HEK293 (cell line): Measurements from ENCODE around the gene NUMB.
"Not testable (repeated sequence)": the region's sequence is repeated elsewhere in the genome, so short reads cannot be mapped to it uniquely, and the experiment has no call there.

Experiments used
- CTCF ChIA-PET: fragments of 350-600 bp; formaldehyde crosslinking; extraction: SDS; loops from one replicate; lab custom pipeline; 2021; ENCODE audit warnings: antibody characterized with exemption; lab: Yijun Ruan, JAX
- POLR2A ChIA-PET: fragments of 300-600 bp; formaldehyde crosslinking; extraction: SDS; loops from one replicate; lab custom pipeline; 2020; ENCODE audit warnings: antibody characterized with exemption, inconsistent platforms; lab: Yijun Ruan, JAX
- H3K27ac ChIP-seq: fragments of 200-500 bp; sonication (Bioruptor generic); 2 replicates; pipeline ENCODE4 v1.5.1; 2014; ENCODE audit warnings: low read depth, low read length, control low read depth, inconsistent platforms; ENCODE audit errors: extremely low read depth
- H3K36me3 ChIP-seq, 2 experiments: fragments of 200-500 bp in 1 of 2; sonication (Bioruptor generic) in 1 of 2; 1 replicate in 1 of 2; 2 replicates in 1 of 2; pipeline ENCODE4 v1.5.1; 2014 to 2017; ENCODE audit warnings: inconsistent platforms in 2 of 2, low read length in 2 of 2; ENCODE audit not compliant: control insufficient read depth in 2 of 2, insufficient read depth in 1 of 2
- H3K4me1 ChIP-seq: fragments of 200-500 bp; sonication (Bioruptor generic); 2 replicates; pipeline ENCODE4 v1.5.1; 2014; ENCODE audit warnings: mild to moderate bottlenecking, low read length, inconsistent platforms; ENCODE audit not compliant: control insufficient read depth, insufficient read depth
- H3K4me3 ChIP-seq: 2 replicates; pipeline ENCODE4 v1.5.1; 2011; ENCODE audit warnings: low read depth, mild to moderate bottlenecking, control low read depth, low read length, moderate library complexity
- H3K9me3 ChIP-seq: fragments of 200-500 bp; sonication (Bioruptor generic); 2 replicates; pipeline ENCODE4 v1.5.1; 2014; ENCODE audit warnings: low read depth, low read length, inconsistent platforms; ENCODE audit not compliant: control insufficient read depth, insufficient read depth
- HOXA7 ChIP-seq: sonication (generic); formaldehyde crosslinking; IDR thresholded peaks from 2 replicates; pipeline ENCODE4 v1.8.1; 2022; ENCODE audit warnings: missing genetic modification reagents, borderline replicate concordance
- ZBTB17 ChIP-seq: fragments of 450-650 bp; formaldehyde crosslinking; IDR thresholded peaks from 2 replicates; pipeline ENCODE4 v1.5.1; 2016; ENCODE audit warnings: missing biosample characterization, missing genetic modification characterization
- ZBTB48 ChIP-seq: fragments of 450-650 bp; formaldehyde crosslinking; IDR thresholded peaks from 2 replicates; pipeline ENCODE4 v1.5.1; 2016; ENCODE audit warnings: missing biosample characterization, missing genetic modification characterization
- ZIC2 ChIP-seq: fragments of 450-650 bp; formaldehyde crosslinking; IDR thresholded peaks from 2 replicates; pipeline ENCODE4 v1.5.1; 2016; ENCODE audit warnings: missing biosample characterization, missing genetic modification characterization
- ZNF214 ChIP-seq: fragments of 450-650 bp; formaldehyde crosslinking; IDR thresholded peaks from 2 replicates; pipeline ENCODE4 v1.5.1; 2017; ENCODE audit warnings: missing biosample characterization, mild to moderate bottlenecking, missing genetic modification characterization, borderline replicate concordance
- ZNF558 ChIP-seq: fragments of 450-650 bp; formaldehyde crosslinking; IDR thresholded peaks from 2 replicates; pipeline ENCODE4 v1.5.1; 2016; ENCODE audit warnings: missing biosample characterization, missing genetic modification characterization
- ZNF626 ChIP-seq: fragments of 450-650 bp; sonication (Bioruptor Pico); formaldehyde crosslinking; IDR thresholded peaks from 2 replicates; pipeline ENCODE4 v1.5.1; 2018; ENCODE audit warnings: missing biosample characterization, missing genetic modification characterization, inconsistent platforms
- ZNF658 ChIP-seq: fragments of 450-650 bp; formaldehyde crosslinking; IDR thresholded peaks from 2 replicates; pipeline ENCODE4; 2016; ENCODE audit warnings: missing biosample characterization, missing genetic modification characterization
- ZNF792 ChIP-seq: fragments of 450-650 bp; formaldehyde crosslinking; IDR thresholded peaks from 2 replicates; pipeline ENCODE4 v1.5.1; 2016; ENCODE audit warnings: missing biosample characterization, missing genetic modification characterization
- TF ChIP-seq, protein P1 (sequence below): fragments of 450-650 bp; formaldehyde crosslinking; IDR thresholded peaks from 2 replicates; pipeline ENCODE4 v1.5.1; 2016; ENCODE audit warnings: missing biosample characterization, missing genetic modification characterization, borderline replicate concordance
- TF ChIP-seq, protein P2 (sequence below): fragments of 450-650 bp; formaldehyde crosslinking; IDR thresholded peaks from 2 replicates; pipeline ENCODE4 v1.5.1; 2016; ENCODE audit warnings: missing biosample characterization, missing genetic modification characterization
- TF ChIP-seq, protein P3 (sequence below): fragments of 450-650 bp; IDR thresholded peaks from 2 replicates; pipeline ENCODE4 v1.5.1; 2018; ENCODE audit warnings: missing biosample characterization, mild to moderate bottlenecking, missing genetic modification characterization
- TF ChIP-seq, protein P4 (sequence below): fragments of 450-650 bp; formaldehyde crosslinking; IDR thresholded peaks from 2 replicates; pipeline ENCODE4 v1.5.1; 2016; ENCODE audit warnings: missing biosample characterization, missing genetic modification characterization, borderline replicate concordance

Gene NUMB

DNA sequence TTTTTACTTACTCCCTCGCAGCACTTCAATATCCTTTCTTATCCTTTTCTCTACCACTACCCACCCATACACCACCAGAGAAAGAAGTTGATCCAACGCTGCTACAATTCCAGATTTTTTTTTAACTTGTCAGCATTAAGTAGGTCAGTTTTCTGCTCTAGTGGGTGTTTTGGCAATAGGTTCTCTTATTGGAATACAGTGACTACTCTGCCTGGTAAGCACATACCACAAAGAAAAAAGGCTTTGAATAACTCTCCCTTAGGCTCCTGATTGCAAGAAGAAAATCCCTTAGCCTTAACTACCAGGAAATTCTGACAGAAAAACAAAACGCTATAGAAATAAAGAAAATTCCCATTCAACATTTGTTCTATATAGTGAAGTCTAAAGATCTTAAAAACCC lies 72.0 kb downstream of the NUMB start (continued):
- TF ChIP-seq, protein P1, sequence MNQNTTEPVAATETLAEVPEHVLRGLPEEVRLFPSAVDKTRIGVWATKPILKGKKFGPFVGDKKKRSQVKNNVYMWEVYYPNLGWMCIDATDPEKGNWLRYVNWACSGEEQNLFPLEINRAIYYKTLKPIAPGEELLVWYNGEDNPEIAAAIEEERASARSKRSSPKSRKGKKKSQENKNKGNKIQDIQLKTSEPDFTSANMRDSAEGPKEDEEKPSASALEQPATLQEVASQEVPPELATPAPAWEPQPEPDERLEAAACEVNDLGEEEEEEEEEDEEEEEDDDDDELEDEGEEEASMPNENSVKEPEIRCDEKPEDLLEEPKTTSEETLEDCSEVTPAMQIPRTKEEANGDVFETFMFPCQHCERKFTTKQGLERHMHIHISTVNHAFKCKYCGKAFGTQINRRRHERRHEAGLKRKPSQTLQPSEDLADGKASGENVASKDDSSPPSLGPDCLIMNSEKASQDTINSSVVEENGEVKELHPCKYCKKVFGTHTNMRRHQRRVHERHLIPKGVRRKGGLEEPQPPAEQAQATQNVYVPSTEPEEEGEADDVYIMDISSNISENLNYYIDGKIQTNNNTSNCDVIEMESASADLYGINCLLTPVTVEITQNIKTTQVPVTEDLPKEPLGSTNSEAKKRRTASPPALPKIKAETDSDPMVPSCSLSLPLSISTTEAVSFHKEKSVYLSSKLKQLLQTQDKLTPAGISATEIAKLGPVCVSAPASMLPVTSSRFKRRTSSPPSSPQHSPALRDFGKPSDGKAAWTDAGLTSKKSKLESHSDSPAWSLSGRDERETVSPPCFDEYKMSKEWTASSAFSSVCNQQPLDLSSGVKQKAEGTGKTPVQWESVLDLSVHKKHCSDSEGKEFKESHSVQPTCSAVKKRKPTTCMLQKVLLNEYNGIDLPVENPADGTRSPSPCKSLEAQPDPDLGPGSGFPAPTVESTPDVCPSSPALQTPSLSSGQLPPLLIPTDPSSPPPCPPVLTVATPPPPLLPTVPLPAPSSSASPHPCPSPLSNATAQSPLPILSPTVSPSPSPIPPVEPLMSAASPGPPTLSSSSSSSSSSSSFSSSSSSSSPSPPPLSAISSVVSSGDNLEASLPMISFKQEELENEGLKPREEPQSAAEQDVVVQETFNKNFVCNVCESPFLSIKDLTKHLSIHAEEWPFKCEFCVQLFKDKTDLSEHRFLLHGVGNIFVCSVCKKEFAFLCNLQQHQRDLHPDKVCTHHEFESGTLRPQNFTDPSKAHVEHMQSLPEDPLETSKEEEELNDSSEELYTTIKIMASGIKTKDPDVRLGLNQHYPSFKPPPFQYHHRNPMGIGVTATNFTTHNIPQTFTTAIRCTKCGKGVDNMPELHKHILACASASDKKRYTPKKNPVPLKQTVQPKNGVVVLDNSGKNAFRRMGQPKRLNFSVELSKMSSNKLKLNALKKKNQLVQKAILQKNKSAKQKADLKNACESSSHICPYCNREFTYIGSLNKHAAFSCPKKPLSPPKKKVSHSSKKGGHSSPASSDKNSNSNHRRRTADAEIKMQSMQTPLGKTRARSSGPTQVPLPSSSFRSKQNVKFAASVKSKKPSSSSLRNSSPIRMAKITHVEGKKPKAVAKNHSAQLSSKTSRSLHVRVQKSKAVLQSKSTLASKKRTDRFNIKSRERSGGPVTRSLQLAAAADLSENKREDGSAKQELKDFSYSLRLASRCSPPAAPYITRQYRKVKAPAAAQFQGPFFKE (tag by site-specific recombination): no peak
- TF ChIP-seq, protein P2, sequence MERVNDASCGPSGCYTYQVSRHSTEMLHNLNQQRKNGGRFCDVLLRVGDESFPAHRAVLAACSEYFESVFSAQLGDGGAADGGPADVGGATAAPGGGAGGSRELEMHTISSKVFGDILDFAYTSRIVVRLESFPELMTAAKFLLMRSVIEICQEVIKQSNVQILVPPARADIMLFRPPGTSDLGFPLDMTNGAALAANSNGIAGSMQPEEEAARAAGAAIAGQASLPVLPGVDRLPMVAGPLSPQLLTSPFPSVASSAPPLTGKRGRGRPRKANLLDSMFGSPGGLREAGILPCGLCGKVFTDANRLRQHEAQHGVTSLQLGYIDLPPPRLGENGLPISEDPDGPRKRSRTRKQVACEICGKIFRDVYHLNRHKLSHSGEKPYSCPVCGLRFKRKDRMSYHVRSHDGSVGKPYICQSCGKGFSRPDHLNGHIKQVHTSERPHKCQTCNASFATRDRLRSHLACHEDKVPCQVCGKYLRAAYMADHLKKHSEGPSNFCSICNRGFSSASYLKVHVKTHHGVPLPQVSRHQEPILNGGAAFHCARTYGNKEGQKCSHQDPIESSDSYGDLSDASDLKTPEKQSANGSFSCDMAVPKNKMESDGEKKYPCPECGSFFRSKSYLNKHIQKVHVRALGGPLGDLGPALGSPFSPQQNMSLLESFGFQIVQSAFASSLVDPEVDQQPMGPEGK (tag by site-specific recombination): no peak
- no peak for TF ChIP-seq ZNF626 (tag by site-specific recombination)
- no peak for TF ChIP-seq ZNF214 (tag by site-specific recombination)
- TF ChIP-seq ZBTB17 (tag by site-specific recombination): no peak
- TF ChIP-seq, protein P3, sequence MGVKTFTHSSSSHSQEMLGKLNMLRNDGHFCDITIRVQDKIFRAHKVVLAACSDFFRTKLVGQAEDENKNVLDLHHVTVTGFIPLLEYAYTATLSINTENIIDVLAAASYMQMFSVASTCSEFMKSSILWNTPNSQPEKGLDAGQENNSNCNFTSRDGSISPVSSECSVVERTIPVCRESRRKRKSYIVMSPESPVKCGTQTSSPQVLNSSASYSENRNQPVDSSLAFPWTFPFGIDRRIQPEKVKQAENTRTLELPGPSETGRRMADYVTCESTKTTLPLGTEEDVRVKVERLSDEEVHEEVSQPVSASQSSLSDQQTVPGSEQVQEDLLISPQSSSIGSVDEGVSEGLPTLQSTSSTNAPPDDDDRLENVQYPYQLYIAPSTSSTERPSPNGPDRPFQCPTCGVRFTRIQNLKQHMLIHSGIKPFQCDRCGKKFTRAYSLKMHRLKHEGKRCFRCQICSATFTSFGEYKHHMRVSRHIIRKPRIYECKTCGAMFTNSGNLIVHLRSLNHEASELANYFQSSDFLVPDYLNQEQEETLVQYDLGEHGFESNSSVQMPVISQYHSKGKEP (tag by site-specific recombination): no peak
- no peak for TF ChIP-seq ZIC2 (tag by site-specific recombination)
- TF ChIP-seq ZNF792 (tag by site-specific recombination): no peak
- TF ChIP-seq, protein P4, sequence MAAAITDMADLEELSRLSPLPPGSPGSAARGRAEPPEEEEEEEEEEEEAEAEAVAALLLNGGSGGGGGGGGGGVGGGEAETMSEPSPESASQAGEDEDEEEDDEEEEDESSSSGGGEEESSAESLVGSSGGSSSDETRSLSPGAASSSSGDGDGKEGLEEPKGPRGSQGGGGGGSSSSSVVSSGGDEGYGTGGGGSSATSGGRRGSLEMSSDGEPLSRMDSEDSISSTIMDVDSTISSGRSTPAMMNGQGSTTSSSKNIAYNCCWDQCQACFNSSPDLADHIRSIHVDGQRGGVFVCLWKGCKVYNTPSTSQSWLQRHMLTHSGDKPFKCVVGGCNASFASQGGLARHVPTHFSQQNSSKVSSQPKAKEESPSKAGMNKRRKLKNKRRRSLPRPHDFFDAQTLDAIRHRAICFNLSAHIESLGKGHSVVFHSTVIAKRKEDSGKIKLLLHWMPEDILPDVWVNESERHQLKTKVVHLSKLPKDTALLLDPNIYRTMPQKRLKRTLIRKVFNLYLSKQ (tag by site-specific recombination): no peak
- TF ChIP-seq HOXA7 (CRISPR knock-in tag): no peak
- TF ChIP-seq ZNF658 (tag by site-specific recombination): no peak

DNA sequence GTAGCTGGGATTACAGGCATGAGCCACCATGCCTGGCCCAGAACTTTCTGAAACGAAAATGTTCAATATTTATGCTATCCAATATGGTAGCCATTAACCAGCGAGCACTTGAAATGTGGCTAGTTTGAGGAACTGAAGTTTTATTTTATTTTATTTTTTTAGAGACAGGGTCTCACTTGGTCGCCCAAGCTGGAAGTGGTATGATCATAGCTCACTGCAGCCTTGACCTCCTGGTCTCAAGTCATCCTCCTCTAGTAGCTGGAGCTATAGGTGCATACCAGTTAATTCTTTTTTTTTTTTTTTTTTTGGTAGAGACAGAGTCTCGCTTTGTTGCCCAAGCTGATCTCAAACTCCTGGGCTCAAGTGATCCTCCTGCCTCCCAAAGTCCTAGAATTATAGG lies 73.3 kb downstream of the NUMB start:
- ChIA-PET POLR2A (interaction anchor here (0.7 kb wide), 1 partner anchor 868 kb away, joined by 3 read pairs; no protein-coding TSS in a partner anchor), CTCF (interaction anchor here (0.6 kb wide), 1 partner anchor 89 kb away, joined by 3 read pairs; no protein-coding TSS in a partner anchor)
- not testable (repeated sequence) for H3K27ac ChIP-seq, H3K36me3 ChIP-seq, H3K9me3 ChIP-seq, H3K4me1 ChIP-seq, H3K4me3 ChIP-seq

DNA sequence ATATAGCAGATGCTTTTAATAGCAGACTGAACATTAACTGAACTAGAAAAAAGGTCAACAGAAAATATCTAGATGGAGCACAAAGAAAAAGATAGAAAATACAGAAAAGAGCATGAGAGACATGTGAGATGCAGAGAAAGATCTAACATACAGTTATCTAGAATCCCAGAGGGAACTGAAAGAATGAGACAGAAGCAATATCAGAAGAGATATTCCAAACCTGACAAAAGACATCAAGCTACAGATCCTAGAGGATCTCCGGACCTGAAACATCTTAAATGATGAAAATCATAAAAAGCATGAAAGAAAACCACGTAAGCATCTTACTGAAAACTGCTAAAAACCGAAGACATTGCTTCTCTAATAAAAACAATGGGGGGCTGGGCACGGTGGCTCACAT lies 75.0 kb downstream of the NUMB start:
- H3K9me3 ChIP-seq: no peaks in the 10 kb centered on the region; the same call in 1 of the 2 replicates
- H3K27ac ChIP-seq: no peak overlapping the region
- H3K4me1 ChIP-seq: no peaks in the 10 kb centered on the region
- TF ChIP-seq ZNF558 (tag by site-specific recombination): peak; percentile 94
- no peak for TF ChIP-seq ZBTB48
- no peaks in the 10 kb centered on the region; a peak in 2 of 3 replicates for H3K36me3 ChIP-seq
- H3K4me3 ChIP-seq: no peak overlapping the region
- POLR2A ChIA-PET: no interaction called here
- CTCF ChIA-PET: no interaction called here
